RWPE2 (cell line): Measurements from ENCODE around the gene ERMARD.
"Not testable (repeated sequence)": the region's sequence is repeated elsewhere in the genome, so short reads cannot be mapped to it uniquely, and the experiment has no call there.

Experiments used
- ATAC-seq: fragments of 200-7000 bp; cut with Tn5 transposase; 3 replicates; pipeline ENCODE4 v1.9.1; 2021; ENCODE audit warnings: low read depth
- DNase-seq: peaks from one replicate; pipeline ENCODE4 v3.0.0-alpha.2; 2020; ENCODE audit warnings: low spot score
- H3K27ac ChIP-seq: fragments of 450-650 bp; 2 replicates; pipeline ENCODE4 v1.5.1; 2017; ENCODE audit warnings: mild to moderate bottlenecking; ENCODE audit not compliant: poor library complexity, severe bottlenecking
- H3K27me3 ChIP-seq: fragments of 250-450 bp; sonication (Bioruptor Pico); 2 replicates; pipeline ENCODE4 v1.5.1; 2021; ENCODE audit warnings: mild to moderate bottlenecking, moderate library complexity; ENCODE audit not compliant: insufficient read depth, poor library complexity, severe bottlenecking
- H3K36me3 ChIP-seq: fragments of 250-450 bp; sonication (Bioruptor Pico); 2 replicates; pipeline ENCODE4 v1.5.1; 2020; ENCODE audit warnings: low read depth, mild to moderate bottlenecking, moderate library complexity
- H3K4me1 ChIP-seq: fragments of 250-450 bp; sonication (Bioruptor Pico); 2 replicates; pipeline ENCODE4 v1.5.1; 2021; ENCODE audit warnings: mild to moderate bottlenecking, moderate library complexity; ENCODE audit not compliant: insufficient read depth, poor library complexity, severe bottlenecking
- H3K4me3 ChIP-seq: fragments of 250-450 bp; sonication (Bioruptor Pico); 2 replicates; pipeline ENCODE4 v1.5.1; 2021; ENCODE audit warnings: mild to moderate bottlenecking, moderate library complexity; ENCODE audit not compliant: severe bottlenecking
- H3K9me3 ChIP-seq: fragments of 250-450 bp; sonication (Bioruptor Pico); 2 replicates; pipeline ENCODE4 v1.5.1; 2021; ENCODE audit warnings: mild to moderate bottlenecking, moderate library complexity; ENCODE audit not compliant: severe bottlenecking
- CTCF ChIP-seq: fragments of 450-650 bp; IDR thresholded peaks from one replicate; pipeline ENCODE4 v1.5.1; 2017; ENCODE audit warnings: mild to moderate bottlenecking, moderate library complexity; ENCODE audit not compliant: poor library complexity, severe bottlenecking

Gene ERMARD

DNA sequence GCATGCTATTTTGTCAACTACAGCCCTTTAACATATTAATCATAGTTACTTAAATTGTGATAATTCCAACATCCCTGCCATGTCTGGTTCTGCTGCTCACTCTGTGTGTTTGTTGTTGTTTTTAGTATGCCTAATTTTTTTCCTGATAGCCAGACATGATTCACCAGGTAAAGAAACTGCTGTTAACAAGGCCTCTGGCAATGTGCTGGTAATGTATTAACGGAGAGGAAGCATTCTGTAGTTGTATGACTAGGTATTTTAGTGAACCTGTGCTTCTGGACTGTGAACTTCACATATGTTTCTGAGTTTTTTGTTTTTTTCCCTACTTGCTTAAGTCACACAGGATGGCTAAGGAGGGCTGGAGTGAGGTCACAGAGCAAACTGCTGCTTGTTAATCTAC is 4.9 kb upstream of the ERMARD start:
- DNase-seq (no peak), ATAC-seq (no peak)
- Histone ChIP-seq H3K9me3 (no peaks in the 10 kb centered on the region), H3K4me3 (no peak overlapping the region), H3K27me3 (no peaks in the 10 kb centered on the region), H3K36me3 (peaks cover 14% of the 10 kb centered on the region), H3K4me1 (peaks cover 8% of the 10 kb centered on the region), H3K27ac (no peak overlapping the region)
- TF ChIP-seq CTCF = no peak

DNA sequence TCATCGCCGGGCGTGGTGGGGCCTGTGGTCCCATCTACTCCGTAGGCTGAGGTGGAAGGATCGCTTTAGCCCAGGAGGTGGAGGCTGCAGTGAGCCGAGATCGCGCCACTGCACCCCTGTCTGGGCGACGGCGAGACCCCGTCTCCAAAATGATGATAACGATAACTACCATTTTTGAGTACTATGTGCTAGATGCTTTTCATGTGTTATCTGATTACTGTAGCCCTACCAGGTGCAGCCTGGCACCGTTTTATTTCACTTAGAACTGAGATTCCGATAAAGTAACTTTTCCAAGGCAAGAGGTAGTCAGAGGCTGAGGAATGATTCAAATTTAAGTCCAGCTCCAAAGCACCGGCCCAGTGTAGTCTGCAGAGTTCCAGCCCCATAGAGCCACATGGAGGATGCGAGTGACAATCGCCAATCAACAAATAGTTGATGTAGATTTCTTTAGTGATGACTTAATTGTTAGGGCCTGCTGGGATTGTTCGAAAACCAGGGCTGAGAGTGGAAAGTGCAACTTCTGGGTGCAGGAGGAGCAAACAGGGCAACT is 727 bp downstream of the ERMARD start:
- no peaks in the 10 kb centered on the region for H3K27me3 ChIP-seq
- peak overlapping the region; percentile 96 for H3K4me3 ChIP-seq

DNA sequence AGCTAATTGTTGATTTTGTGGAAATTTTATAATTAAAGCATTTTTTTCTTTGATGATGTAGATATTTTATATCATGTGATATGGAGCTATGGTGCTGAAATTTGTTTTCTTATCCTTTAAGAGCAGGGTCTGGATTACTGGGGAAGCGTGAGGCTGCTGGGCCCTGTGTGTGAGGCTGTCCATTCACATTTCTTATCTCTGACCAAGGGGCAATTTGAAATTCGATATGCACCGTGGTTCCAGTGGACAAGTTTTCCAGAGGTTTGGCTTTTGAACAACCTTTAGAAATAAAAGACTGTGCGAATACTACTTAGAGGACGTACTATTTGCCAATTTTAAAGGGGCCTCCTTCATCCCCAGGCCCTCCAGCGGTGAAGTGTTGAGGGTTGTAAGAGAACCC is 3.7 kb downstream of the ERMARD start:
- Histone ChIP-seq H3K4me3 (no peak overlapping the region), H3K27ac (no peak overlapping the region), H3K27me3 (no peaks in the 10 kb centered on the region), H3K9me3 (no peaks in the 10 kb centered on the region), H3K4me1 (peaks cover 11% of the 10 kb centered on the region), H3K36me3 (peaks cover 52% of the 10 kb centered on the region)
- no peak for TF ChIP-seq CTCF
- DNase-seq (no peak), ATAC-seq (no peak)

More for the DNA sequence above, 727 bp downstream of the ERMARD start:
- no peak for TF ChIP-seq CTCF
- ATAC-seq = no peak
- peaks cover 33% of the 10 kb centered on the region for H3K36me3 ChIP-seq
- no peak for DNase-seq
- no peaks in the 10 kb centered on the region for H3K9me3 ChIP-seq
- peaks cover 16% of the 10 kb centered on the region for H3K4me1 ChIP-seq
- peak overlapping the region; percentile 70 for H3K27ac ChIP-seq

DNA sequence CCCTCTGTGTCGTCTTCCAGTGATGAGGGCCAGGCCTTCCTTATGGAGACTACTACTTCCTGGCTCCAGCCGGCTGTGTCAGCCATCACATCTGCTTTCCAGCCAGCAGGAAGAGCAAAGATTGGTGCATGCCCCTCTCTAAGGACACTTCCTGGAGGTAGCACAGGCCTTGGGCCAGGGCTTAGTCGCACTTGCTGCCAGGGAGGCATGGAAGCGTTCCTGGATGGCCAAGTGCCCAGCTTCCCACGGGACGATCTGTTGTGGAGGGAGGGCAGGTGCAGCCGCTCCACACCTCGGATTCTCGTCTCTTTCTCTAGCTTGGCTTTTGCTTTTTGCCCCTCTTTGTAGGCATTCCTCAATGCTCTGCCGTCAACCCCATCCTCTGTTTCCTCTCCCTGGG is 11.9 kb downstream of the ERMARD start:
- ATAC-seq (no peak), DNase-seq (no peak)
- H3K9me3 ChIP-seq = no peaks in the 10 kb centered on the region
- no peak for TF ChIP-seq CTCF
- H3K27ac ChIP-seq = no peak overlapping the region
- H3K4me1 ChIP-seq = no peaks in the 10 kb centered on the region
- H3K36me3 ChIP-seq = peaks cover 93% of the 10 kb centered on the region
- no peak overlapping the region for H3K4me3 ChIP-seq
- no peaks in the 10 kb centered on the region for H3K27me3 ChIP-seq

DNA sequence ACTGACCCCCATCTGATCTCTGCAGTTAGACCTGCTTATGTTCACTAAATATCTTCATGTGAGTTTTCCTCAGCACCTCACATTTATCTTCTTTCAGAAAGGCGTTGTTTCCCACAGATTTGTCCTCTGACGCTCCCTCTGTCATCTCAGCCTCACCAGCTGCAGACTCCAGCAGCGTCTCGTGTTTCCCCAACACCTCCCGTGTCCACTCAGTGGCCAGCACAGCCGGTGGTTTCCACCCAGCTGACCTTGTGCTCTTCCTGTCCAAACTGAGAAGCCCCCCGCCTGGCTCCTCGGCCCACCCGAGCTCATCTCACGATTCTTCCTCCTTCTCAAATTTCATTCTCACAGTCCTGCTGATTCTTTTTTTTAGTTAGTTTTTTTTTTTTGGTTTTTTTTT is 12.5 kb downstream of the ERMARD start:
- Histone ChIP-seq H3K36me3 (peaks cover 93% of the 10 kb centered on the region), H3K27ac (no peak overlapping the region), H3K27me3 (no peaks in the 10 kb centered on the region), H3K4me3 (no peak overlapping the region), H3K4me1 (no peaks in the 10 kb centered on the region), H3K9me3 (no peaks in the 10 kb centered on the region)
- ATAC-seq = no peak
- TF ChIP-seq CTCF = no peak
- no peak for DNase-seq

DNA sequence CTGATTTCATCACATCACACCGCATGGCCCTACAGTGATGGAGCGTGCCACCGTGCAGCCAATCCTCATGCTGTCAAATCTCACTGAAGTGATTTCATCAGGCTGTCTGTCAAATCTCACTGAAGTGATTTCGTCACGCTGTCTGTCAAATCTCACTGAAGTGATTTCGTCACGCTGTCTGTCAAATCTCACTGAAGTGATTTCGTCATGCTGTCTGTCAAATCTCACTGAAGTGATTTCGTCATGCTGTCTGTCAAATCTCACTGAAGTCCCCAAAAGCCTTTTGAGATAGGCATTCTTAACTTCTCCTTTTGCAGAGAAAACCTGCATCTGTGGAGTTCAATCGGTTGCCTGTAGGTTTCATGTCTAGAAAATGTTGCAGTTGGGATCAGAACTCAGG is 14.4 kb downstream of the ERMARD start:
- not testable (repeated sequence) for H3K9me3 ChIP-seq, H3K4me1 ChIP-seq, ATAC-seq, H3K4me3 ChIP-seq, H3K27me3 ChIP-seq, DNase-seq, H3K27ac ChIP-seq
- peaks cover 93% of the 10 kb centered on the region for H3K36me3 ChIP-seq
